MCF 10A (cell line): ENCODE results near the gene PRM2. TPM values are rescaled to one million over a fixed set of nuclear protein-coding genes. Genes with fewer than 3 reads are reported as not detected.

Experiments
- BruUV-seq: library from RNA; stranded (reverse); fragments of 400-500 nt; replicated peaks from 2 replicates; lab custom pipeline; 2021; lab: Mats Ljungman, UMichigan
- CTCF ChIA-PET: fragments of 300-600 bp; sonication (Branson Sonifier 250); formaldehyde crosslinking; extraction: SDS; loops from one replicate; lab custom pipeline; 2021; ENCODE audit warnings: antibody characterized with exemption, inconsistent platforms; lab: Yijun Ruan, JAX
- POLR2A ChIA-PET: fragments of 300-600, 350-650 bp; sonication (Branson Sonifier 250); formaldehyde crosslinking; extraction: SDS; loops from one replicate; lab custom pipeline; 2020; ENCODE audit warnings: antibody characterized with exemption, inconsistent platforms; lab: Yijun Ruan, JAX
- DNase-seq: peaks from one replicate; pipeline ENCODE4 v3.0.0-alpha.2; 2018; ENCODE audit not compliant: unreplicated experiment
- H3K27ac Mint-ChIP-seq: one replicate; pipeline ENCODE4 v1.8.0; 2022; ENCODE audit warnings: mild to moderate bottlenecking, low read depth, mixed read lengths; ENCODE audit not compliant: unreplicated experiment
- H3K27me3 Mint-ChIP-seq: one replicate; pipeline ENCODE4 v1.8.0; 2022; ENCODE audit warnings: mixed read lengths; ENCODE audit not compliant: insufficient read depth, unreplicated experiment
- H3K36me3 Mint-ChIP-seq: one replicate; pipeline ENCODE4 v1.8.0; 2022; ENCODE audit warnings: mild to moderate bottlenecking, moderate library complexity, mixed read lengths; ENCODE audit not compliant: insufficient read depth, unreplicated experiment
- H3K4me1 Mint-ChIP-seq: one replicate; pipeline ENCODE4 v1.8.0; 2022; ENCODE audit warnings: mixed read lengths; ENCODE audit not compliant: insufficient read depth, unreplicated experiment
- H3K4me3 Mint-ChIP-seq: one replicate; pipeline ENCODE4 v1.8.0; 2022; ENCODE audit warnings: mild to moderate bottlenecking, moderate library complexity, mixed read lengths; ENCODE audit not compliant: unreplicated experiment
- H3K9me3 Mint-ChIP-seq: one replicate; pipeline ENCODE4 v1.8.0; 2022; ENCODE audit warnings: mixed read lengths; ENCODE audit not compliant: unreplicated experiment
- CTCF ChIP-seq: fragments of 200-600 bp; IDR thresholded peaks from one replicate; pipeline ENCODE4 v1.8.0; 2022; ENCODE audit warnings: antibody characterized with exemption, mild to moderate bottlenecking; ENCODE audit not compliant: unreplicated experiment
- intact Hi-C: fragments of 100-400 bp; cut with micrococcal nuclease; formaldehyde crosslinking; loops from 2 replicates; pipeline ENCODE4 v1.14.1; 2022
- total RNA-seq: library from RNA; stranded (reverse); gene quantifications from 2 replicates; pipeline ENCODE4 v1.2.3, GENCODE V29; 2022

The PRM2 gene
- total RNA-seq, 1 experiment from 2014 or later: not detected

GRCh38 chr16:11232302-11232851 is 43.9 kb downstream of the PRM2 start:
- intact Hi-C loops: no loop called here
- Mint-ChIP-seq H3K4me1 (peaks cover 9% of the 10 kb centered on the region), H3K27ac (no peak overlapping the region), H3K36me3 (peaks cover 4% of the 10 kb centered on the region), H3K27me3 (peaks cover 9% of the 10 kb centered on the region), H3K9me3 (no peaks in the 10 kb centered on the region), H3K4me3 (no peak overlapping the region)
- ChIA-PET POLR2A (no interaction called here), CTCF (interaction anchor here (0.6 kb wide), 1 partner anchor 83 kb away, joined by 7 read pairs; no protein-coding TSS in a partner anchor)
- no TSS peak for BruUV-seq
- DNase-seq: no peak
- TF ChIP-seq CTCF: no peak

- Mint-ChIP-seq H3K9me3 (no peaks in the 10 kb centered on the region), H3K36me3 (peaks cover 4% of the 10 kb centered on the region), H3K4me1 (peaks cover 9% of the 10 kb centered on the region), H3K27ac (no peak overlapping the region), H3K27me3 (peaks cover 9% of the 10 kb centered on the region), H3K4me3 (no peak overlapping the region)
- DNase-seq: no peak
- no TSS peak for BruUV-seq
- intact Hi-C loops: no loop called here
- ChIA-PET POLR2A (no interaction called here), CTCF (interaction anchor here (0.6 to 0.8 kb wide), 2 partner anchors 70 to 242 kb away, joined by 3 to 4 read pairs; no protein-coding TSS in a partner anchor)
- TF ChIP-seq CTCF: no peak
Observed at GRCh38 chr16:11231367-11231970, 44.8 kb downstream of the PRM2 start.

- BruUV-seq: no TSS peak
- no peaks in the 10 kb centered on the region for H3K9me3 Mint-ChIP-seq
- no peak for TF ChIP-seq CTCF
- peaks cover 9% of the 10 kb centered on the region for H3K27me3 Mint-ChIP-seq
- ChIA-PET POLR2A (interaction anchor here (0.6 kb wide), 1 partner anchor 354 kb away, joined by 3 read pairs; no protein-coding TSS in a partner anchor), CTCF (interaction anchor here (0.6 to 0.9 kb wide), 2 partner anchors 9 to 69 kb away, joined by 3 read pairs; no protein-coding TSS in a partner anchor)
- H3K4me1 Mint-ChIP-seq: peaks cover 9% of the 10 kb centered on the region
- intact Hi-C loops: no loop called here
- no peak overlapping the region for H3K27ac Mint-ChIP-seq
- peak; percentile 88 for DNase-seq
- peaks cover 4% of the 10 kb centered on the region for H3K36me3 Mint-ChIP-seq
- no peak overlapping the region for H3K4me3 Mint-ChIP-seq
Observed at GRCh38 chr16:11229906-11230305, 46.4 kb downstream of the PRM2 start.

- no TSS peak for BruUV-seq
- Mint-ChIP-seq H3K27ac (no peak overlapping the region), H3K4me3 (no peak overlapping the region), H3K9me3 (no peaks in the 10 kb centered on the region), H3K4me1 (peaks cover 9% of the 10 kb centered on the region), H3K27me3 (peaks cover 9% of the 10 kb centered on the region), H3K36me3 (peaks cover 4% of the 10 kb centered on the region)
- ChIA-PET CTCF (interaction anchor here (0.6 to 0.9 kb wide), 3 partner anchors 9 to 258 kb away, joined by 3 read pairs; no protein-coding TSS in a partner anchor), POLR2A (interaction anchor here (0.6 kb wide), 1 partner anchor 354 kb away, joined by 3 read pairs; no protein-coding TSS in a partner anchor)
- intact Hi-C loops: no loop called here
- DNase-seq: no peak
- no peak for TF ChIP-seq CTCF
Observed at GRCh38 chr16:11229432-11229831, 46.8 kb downstream of the PRM2 start.
